ENCODE results near the gene SPAG16. TPM values are rescaled to one million over a fixed set of nuclear protein-coding genes. Genes with fewer than 3 reads are reported as not detected.

SPAG16 gene
- total RNA-seq, 1 donor from 2014 or later: 14.4 TPM

GRCh38 chr2:213238753-213239495, 45.3 kb upstream of the SPAG16 start:
- TF ChIP-seq, protein P1, sequence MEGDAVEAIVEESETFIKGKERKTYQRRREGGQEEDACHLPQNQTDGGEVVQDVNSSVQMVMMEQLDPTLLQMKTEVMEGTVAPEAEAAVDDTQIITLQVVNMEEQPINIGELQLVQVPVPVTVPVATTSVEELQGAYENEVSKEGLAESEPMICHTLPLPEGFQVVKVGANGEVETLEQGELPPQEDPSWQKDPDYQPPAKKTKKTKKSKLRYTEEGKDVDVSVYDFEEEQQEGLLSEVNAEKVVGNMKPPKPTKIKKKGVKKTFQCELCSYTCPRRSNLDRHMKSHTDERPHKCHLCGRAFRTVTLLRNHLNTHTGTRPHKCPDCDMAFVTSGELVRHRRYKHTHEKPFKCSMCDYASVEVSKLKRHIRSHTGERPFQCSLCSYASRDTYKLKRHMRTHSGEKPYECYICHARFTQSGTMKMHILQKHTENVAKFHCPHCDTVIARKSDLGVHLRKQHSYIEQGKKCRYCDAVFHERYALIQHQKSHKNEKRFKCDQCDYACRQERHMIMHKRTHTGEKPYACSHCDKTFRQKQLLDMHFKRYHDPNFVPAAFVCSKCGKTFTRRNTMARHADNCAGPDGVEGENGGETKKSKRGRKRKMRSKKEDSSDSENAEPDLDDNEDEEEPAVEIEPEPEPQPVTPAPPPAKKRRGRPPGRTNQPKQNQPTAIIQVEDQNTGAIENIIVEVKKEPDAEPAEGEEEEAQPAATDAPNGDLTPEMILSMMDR (IDR thresholded peaks at IDR 0.05; ENCODE audit: unreplicated experiment): no peak
- Mint-ChIP-seq H3K9me3 (ENCODE audit: unreplicated experiment) (no peaks in the 10 kb centered on the region), H3K4me3 (ENCODE audit: unreplicated experiment) (no peak overlapping the region), H3K27me3 (ENCODE audit: unreplicated experiment) (no peaks in the 10 kb centered on the region), H3K36me3 (ENCODE audit: low read depth, unreplicated experiment) (no peaks in the 10 kb centered on the region), H3K4me1 (ENCODE audit: unreplicated experiment) (peaks cover 13% of the 10 kb centered on the region), H3K27ac (ENCODE audit: unreplicated experiment) (no peak overlapping the region)
- DNase-seq (ENCODE audit: low spot score): no peak

DNA sequence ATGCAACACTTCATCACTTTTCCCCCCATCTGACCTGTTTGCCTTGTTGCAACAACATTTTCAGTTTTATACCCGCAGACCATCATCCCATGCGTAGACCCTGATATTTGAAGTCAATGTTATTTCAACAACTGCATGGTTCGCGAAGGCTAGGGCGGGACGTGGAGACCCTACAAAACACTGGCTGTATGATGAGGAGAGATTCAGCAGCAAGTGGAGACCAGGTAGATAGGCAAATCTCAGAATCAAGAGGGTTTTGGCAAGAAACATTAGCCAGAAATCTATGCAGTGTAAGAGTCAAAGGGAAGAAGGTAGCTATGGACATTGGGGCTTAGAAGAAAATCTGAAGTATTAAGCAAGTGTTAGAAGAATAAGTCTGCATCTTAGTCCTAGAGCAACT, 42.4 kb upstream of the SPAG16 start:
- Mint-ChIP-seq H3K36me3 (ENCODE audit: low read depth, unreplicated experiment) (no peaks in the 10 kb centered on the region), H3K4me1 (ENCODE audit: unreplicated experiment) (no peaks in the 10 kb centered on the region), H3K27ac (ENCODE audit: unreplicated experiment) (no peak overlapping the region), H3K27me3 (ENCODE audit: unreplicated experiment) (no peaks in the 10 kb centered on the region), H3K9me3 (ENCODE audit: unreplicated experiment) (no peaks in the 10 kb centered on the region), H3K4me3 (ENCODE audit: unreplicated experiment) (no peak overlapping the region)
- DNase-seq (ENCODE audit: low spot score): no peak
- TF ChIP-seq, protein P1 (IDR thresholded peaks at IDR 0.05; ENCODE audit: unreplicated experiment): no peak

DNA sequence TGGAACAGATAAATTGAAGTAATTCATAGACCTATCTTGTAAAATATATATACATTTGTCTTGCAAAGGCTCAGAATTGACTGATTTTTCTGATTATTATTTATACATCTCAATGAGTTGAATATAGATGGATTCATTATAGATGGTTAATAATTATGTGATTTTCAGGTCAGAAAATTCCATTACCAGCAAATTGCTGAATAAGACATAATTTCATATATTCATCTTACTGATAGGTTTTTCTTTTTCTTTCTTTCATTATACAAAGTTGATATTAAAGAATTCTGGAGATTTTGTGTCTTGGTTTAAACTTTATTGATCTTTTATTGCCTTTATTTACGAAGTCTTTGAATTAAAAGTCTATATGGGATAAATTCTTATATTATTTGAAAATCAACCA, 41.6 kb upstream of the SPAG16 start:
- DNase-seq (ENCODE audit: low spot score): no peak
- Mint-ChIP-seq H3K36me3 (ENCODE audit: low read depth, unreplicated experiment) (no peaks in the 10 kb centered on the region), H3K27ac (ENCODE audit: unreplicated experiment) (no peak overlapping the region), H3K9me3 (ENCODE audit: unreplicated experiment) (no peaks in the 10 kb centered on the region), H3K4me3 (ENCODE audit: unreplicated experiment) (no peak overlapping the region), H3K27me3 (ENCODE audit: unreplicated experiment) (no peaks in the 10 kb centered on the region), H3K4me1 (ENCODE audit: unreplicated experiment) (no peaks in the 10 kb centered on the region)
- TF ChIP-seq, protein P1 (IDR thresholded peaks at IDR 0.05; ENCODE audit: unreplicated experiment): no peak

DNA sequence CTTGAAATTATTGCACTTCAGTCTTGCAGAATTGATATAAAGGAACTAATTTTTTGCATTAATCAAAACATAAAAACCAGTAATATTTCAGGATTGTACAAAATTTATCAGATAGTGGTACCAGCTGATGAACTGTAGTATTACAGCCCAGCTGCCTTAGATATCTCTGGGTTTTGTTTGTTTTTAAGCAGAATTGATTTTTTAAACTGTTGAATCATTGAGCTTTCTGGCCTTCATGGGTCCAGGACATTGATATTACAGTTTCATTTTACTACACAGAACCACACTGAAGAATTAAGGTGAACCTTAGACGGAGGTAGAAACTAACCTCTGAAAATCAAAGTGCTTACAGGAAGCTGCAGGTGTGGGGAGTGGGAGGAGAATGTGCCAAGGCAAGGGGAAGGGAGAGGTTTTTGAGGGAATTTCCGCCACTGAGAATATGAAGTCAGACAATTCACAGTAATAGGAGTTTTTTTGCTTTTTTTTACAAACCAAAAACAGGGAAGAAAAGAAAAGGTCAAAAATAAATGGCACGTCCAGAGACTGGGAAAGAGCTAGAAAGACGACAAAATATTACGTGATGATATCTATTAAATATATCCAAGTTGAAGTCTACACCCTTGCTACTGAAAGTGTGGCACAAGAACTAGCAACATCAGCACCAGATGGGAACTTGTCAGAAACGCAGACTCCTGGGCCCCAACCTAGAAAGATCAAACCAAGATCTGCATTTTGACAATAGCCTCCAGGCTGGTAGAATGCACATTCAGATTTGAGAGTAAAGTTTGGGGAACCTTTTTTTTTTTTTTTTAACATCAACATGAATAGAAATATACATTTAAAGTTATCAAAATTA, 40.8 kb upstream of the SPAG16 start:
- H3K4me3 Mint-ChIP-seq (ENCODE audit: unreplicated experiment): no peak overlapping the region
- no peak for DNase-seq (ENCODE audit: low spot score)
- H3K36me3 Mint-ChIP-seq (ENCODE audit: low read depth, unreplicated experiment): no peaks in the 10 kb centered on the region
- TF ChIP-seq, protein P1 (IDR thresholded peaks at IDR 0.05; ENCODE audit: unreplicated experiment): no peak
- H3K27me3 Mint-ChIP-seq (ENCODE audit: unreplicated experiment): no peaks in the 10 kb centered on the region
- H3K4me1 Mint-ChIP-seq (ENCODE audit: unreplicated experiment): no peaks in the 10 kb centered on the region
- H3K27ac Mint-ChIP-seq (ENCODE audit: unreplicated experiment): no peak overlapping the region
- no peaks in the 10 kb centered on the region for H3K9me3 Mint-ChIP-seq (ENCODE audit: unreplicated experiment)

Data from endothelial cell (in vitro differentiated cells).